ENCODE measurements around the gene PMAIP1.

PMAIP1 gene

GRCh38 chr18:59921384-59921891 is 21.6 kb downstream of the PMAIP1 start:
- TF ChIP-seq, protein P1, sequence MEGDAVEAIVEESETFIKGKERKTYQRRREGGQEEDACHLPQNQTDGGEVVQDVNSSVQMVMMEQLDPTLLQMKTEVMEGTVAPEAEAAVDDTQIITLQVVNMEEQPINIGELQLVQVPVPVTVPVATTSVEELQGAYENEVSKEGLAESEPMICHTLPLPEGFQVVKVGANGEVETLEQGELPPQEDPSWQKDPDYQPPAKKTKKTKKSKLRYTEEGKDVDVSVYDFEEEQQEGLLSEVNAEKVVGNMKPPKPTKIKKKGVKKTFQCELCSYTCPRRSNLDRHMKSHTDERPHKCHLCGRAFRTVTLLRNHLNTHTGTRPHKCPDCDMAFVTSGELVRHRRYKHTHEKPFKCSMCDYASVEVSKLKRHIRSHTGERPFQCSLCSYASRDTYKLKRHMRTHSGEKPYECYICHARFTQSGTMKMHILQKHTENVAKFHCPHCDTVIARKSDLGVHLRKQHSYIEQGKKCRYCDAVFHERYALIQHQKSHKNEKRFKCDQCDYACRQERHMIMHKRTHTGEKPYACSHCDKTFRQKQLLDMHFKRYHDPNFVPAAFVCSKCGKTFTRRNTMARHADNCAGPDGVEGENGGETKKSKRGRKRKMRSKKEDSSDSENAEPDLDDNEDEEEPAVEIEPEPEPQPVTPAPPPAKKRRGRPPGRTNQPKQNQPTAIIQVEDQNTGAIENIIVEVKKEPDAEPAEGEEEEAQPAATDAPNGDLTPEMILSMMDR (IDR thresholded peaks at IDR 0.05): no peak
- H3K27me3 ChIP-seq: no peaks in the 10 kb centered on the region
- H3K9me3 ChIP-seq: no peaks in the 10 kb centered on the region
- DNase-seq: no peak
- no peak overlapping the region for H3K27ac ChIP-seq
- no peaks in the 10 kb centered on the region for H3K4me1 ChIP-seq
- H3K36me3 ChIP-seq: no peaks in the 10 kb centered on the region
- H3K4me3 ChIP-seq: no peak overlapping the region
- intact Hi-C loops (cut with DNase I; ENCODE audit: low total_unique reads): no loop called here

DNA sequence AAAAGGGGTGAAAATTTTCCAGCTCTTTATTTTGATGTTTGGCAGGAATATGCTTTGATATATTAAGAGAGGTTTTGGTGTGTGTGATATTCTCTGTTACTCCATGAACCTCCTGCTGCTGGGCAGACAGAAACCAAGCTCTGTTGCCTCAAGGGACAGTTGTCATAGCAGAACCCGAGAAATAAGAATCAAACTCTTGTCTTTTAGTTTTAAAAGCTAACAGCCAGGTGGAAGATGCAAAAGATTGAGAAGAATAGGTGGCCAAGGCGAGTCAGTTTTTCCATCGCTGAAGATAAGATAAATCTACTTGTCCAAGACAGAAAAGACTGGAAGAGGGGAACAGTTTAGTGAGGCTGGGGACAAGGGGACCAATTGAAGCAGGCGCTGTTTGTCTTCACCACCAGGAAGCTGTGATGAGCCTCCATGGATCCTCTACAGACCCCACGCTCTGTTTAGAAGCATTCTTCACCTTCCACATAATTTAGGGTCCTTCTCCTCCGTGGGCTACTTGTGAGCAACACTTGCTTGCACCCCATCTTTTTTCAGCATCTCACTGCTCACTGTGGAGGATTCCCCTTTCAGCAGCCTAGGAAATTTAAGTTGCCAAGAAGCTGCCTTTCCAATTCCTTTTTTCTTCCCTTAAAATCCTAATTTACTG is 23.9 kb downstream of the PMAIP1 start:
- no peak overlapping the region for H3K4me3 ChIP-seq
- H3K27me3 ChIP-seq: no peaks in the 10 kb centered on the region
- no peak overlapping the region for H3K27ac ChIP-seq
- TF ChIP-seq, protein P1 (IDR thresholded peaks at IDR 0.05): no peak
- H3K9me3 ChIP-seq: no peaks in the 10 kb centered on the region
- no peak for DNase-seq
- H3K4me1 ChIP-seq: no peaks in the 10 kb centered on the region
- intact Hi-C loops (cut with DNase I; ENCODE audit: low total_unique reads): no loop called here
- no peaks in the 10 kb centered on the region for H3K36me3 ChIP-seq

- H3K36me3 ChIP-seq: no peaks in the 10 kb centered on the region
- DNase-seq: no peak
- no peak overlapping the region for H3K27ac ChIP-seq
- H3K4me3 ChIP-seq: no peak overlapping the region
- no peaks in the 10 kb centered on the region for H3K4me1 ChIP-seq
- no peaks in the 10 kb centered on the region for H3K9me3 ChIP-seq
- H3K27me3 ChIP-seq: no peaks in the 10 kb centered on the region
- intact Hi-C loops (cut with DNase I; ENCODE audit: low total_unique reads): no loop called here
- TF ChIP-seq, protein P1 (IDR thresholded peaks at IDR 0.05): no peak
Measured at GRCh38 chr18:59926131-59926530, 26.3 kb downstream of the PMAIP1 start.

- DNase-seq: no peak
- no peaks in the 10 kb centered on the region for H3K36me3 ChIP-seq
- H3K4me1 ChIP-seq: no peaks in the 10 kb centered on the region
- H3K4me3 ChIP-seq: no peak overlapping the region
- H3K9me3 ChIP-seq: no peaks in the 10 kb centered on the region
- TF ChIP-seq, protein P1 (IDR thresholded peaks at IDR 0.05): no peak
- H3K27me3 ChIP-seq: no peaks in the 10 kb centered on the region
- no peak overlapping the region for H3K27ac ChIP-seq
- intact Hi-C loops (cut with DNase I; ENCODE audit: low total_unique reads): no loop called here
Measured at GRCh38 chr18:59927246-59927825, 27.5 kb downstream of the PMAIP1 start.

- Histone ChIP-seq H3K4me1 (no peaks in the 10 kb centered on the region), H3K9me3 (no peaks in the 10 kb centered on the region), H3K27me3 (no peaks in the 10 kb centered on the region), H3K27ac (no peak overlapping the region), H3K36me3 (no peaks in the 10 kb centered on the region), H3K4me3 (no peak overlapping the region)
- TF ChIP-seq, protein P1 (IDR thresholded peaks at IDR 0.05): no peak
- no peak for DNase-seq
- intact Hi-C loops (cut with DNase I; ENCODE audit: low total_unique reads): no loop called here
Measured at GRCh38 chr18:59928201-59928600, 28.4 kb downstream of the PMAIP1 start.
